ENCODE data around the gene FCN3.

FCN3 gene

DNA sequence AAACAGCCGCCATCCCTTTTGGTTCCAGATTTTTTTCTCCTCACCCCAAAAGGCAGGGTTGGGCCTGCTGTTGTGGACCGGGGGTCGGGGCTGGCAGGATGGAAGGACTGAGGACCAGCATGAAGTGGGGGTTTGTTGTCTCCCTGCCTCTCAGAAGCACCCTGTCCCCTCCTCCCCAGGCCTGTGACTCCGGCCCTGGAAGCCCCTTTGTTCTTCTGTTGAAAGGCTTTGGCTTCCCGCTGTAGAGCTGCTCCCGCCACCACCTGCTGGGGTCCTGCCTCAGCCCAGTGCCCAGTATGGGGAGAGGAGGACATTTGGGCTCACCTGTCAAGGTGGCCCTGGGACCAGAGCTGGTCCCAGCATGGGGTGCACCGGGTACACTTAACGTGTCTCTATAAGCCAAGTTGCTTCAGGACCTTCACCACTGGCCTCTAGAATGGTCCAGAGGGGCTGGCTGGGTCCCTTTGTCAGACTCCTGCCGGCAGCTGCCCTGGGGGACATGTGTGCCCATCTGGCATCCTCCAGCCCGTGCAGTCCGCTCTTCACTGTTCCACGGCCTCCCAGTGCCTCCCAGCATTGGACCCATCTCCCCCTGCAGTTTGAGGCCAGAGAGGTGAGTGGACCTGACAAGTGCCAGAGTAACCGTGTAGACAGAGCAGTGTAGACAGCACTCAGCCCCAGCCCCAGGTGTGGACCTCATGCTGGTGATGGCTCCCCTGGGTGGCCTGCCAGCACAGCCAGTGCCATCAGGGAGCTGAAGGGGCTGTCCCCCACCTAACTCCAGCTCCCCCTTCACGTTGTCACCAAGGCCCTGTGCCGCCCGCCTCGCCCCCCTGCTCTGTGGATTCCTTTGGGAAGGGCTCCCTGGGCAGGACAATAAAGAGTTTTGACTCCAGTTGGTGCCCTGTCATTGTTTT, 38.9 kb downstream of the FCN3 start:
- DNase-seq, result no peak

DNA sequence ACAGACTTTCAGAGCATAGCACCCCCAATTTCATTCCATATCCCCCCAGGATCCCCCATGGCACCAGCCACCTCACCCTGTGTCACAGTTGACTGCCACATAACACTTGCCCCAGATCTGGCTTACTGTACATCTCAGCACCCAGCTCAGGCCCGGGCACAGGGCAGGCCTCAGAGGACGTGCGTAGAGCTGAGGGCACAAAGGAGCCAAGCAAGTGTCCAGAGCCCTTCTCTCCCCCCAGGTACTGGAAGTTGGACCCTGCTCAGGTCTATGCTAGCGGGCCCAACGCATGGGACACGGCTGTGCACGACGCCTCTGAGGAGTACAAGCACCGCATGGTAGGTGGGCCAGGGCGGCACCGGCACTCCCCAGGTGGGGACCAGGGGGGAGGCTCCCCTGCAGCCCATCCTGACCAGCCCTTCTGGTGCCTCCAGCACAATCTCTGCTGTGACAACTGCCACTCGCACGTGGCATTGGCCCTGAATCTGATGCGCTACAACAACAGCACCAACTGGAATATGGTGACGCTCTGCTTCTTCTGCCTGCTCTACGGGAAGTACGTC, 40.8 kb downstream of the FCN3 start:
- DNase-seq, result no peak

DNA sequence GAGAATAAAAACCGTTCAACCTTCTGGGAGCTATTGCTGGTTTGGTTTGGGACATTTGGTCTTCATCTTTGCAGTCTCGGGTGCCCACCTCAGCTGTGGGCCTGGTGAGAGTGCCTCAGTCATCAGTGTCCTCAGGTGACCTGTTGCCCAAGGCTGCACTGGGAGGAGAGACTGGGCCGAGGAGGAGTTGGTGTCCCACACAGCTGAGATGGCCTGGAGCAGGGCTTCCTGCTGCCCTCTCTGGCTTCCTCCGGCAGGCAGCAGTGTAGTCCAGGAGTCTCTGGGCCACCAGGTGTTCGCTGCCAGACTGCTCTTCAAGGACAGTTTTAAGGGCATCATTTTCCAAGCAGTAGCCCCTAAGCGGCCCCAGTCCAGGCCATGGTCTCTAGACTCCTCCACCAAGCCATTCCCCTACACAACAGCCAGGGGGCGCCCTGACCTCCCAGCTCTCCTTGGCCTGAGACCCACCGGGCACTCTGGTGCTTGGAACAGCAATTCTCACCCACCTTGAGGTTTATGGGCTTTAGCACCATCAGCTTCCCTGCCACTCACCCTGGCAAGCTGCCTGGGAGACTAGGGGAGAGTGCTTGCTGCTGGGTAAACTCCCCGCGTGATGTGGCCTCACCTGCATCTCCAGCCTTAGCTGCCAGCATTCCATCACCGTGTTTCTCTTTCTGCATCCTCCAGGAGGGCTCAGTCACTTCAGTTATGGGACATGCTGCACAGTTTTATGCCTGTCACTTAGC, 41.9 kb downstream of the FCN3 start:
- no peak for DNase-seq

DNA sequence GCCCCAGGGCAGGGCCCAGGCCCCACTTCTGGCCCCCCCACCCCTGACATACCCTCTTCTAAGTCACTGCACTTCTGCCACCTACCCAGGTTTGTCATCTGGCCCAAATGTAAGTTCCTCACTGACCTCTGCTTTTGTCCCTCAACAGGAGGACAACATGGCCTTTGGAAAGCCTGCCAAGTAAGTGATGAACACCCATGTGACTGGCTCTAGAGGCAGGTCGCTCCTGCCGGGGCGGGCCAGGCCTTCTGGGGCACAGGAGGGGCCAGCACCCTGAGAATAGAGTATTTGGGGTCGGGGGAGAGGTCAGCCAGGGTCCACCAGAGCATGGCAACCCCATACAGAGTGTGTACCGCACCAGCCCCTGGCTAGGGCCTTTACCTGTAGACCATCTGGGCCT, 42.7 kb downstream of the FCN3 start:
- no peak for DNase-seq

DNA sequence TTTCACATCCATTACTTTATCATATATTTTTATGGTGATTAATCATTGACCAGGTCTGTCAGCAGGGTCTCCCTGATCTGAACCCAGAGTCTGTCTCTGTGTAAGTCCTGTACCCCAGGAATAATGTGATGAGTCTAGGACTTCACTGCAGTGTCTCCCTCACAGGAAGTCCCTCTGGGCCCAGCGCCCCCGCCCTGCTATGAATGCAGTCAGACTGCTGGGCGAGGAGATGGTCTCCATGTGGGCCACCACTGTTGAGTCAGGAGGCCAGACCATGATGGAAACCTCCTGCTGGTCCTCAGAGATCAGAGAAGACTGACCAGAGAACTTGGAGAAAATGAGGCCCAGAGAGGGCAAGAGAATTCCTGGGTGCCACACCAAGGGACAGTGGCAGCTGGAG, 43.2 kb downstream of the FCN3 start:
- DNase-seq, result no peak

DNA sequence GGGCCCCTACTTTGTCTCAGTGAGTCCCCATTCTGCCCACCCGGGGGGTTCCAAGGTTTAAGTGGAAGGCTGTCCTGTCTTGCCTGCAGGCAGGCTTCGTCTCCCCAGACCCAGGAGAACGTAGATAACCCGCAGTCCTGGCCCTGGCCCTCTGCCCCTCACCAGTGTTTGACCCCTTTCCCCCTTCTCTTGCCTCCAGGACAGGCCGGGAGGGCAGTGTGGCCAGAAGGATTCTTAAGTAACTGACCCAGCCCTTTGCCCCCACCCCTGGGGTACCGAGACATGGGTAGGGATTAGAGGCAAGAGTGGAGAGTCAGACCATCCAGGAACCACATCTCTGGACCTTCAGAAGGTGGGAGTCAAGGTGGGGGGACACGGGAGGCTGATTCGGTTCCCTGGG, 43.8 kb downstream of the FCN3 start:
- DNase-seq, result no peak

DNA sequence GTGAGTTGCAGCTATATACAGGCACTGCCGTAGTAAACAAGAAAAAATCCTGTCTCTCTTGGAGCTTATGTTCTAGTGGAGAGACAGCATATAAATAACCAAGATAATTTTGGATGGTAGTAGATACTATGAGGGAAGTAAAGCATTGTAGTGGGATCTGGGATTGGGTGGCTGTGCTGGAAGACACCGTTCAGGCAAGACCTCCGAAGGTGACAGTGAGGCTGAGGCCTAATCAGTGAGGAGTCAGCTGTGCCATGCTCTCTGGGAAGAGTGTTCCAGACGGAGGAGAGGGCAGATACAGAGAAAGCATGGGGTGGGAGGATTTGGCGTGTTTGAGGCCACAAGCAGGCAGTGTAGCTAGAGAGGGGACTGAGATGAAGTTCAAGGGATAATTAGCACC, 46.7 kb downstream of the FCN3 start:
- DNase-seq, result no peak

DNA sequence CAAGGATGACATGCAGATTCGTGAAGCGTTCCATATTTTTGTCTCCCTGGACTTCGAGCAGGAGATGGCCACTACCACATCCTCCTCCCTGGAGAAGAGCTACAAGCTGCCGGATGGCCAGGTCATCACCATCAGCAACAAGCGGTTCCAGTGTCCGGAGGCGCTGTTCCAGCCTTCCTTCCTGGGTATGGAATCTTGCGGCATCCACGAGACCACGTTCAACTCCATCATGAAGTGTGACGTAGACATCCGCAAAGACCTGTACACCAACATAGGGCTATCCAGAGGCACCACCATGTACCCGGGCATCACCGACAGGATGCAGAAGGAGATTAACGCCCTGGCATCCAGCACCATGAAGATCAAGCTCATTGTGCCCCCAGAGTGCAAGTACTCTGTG, 49.3 kb downstream of the FCN3 start:
- no peak for DNase-seq

DNA sequence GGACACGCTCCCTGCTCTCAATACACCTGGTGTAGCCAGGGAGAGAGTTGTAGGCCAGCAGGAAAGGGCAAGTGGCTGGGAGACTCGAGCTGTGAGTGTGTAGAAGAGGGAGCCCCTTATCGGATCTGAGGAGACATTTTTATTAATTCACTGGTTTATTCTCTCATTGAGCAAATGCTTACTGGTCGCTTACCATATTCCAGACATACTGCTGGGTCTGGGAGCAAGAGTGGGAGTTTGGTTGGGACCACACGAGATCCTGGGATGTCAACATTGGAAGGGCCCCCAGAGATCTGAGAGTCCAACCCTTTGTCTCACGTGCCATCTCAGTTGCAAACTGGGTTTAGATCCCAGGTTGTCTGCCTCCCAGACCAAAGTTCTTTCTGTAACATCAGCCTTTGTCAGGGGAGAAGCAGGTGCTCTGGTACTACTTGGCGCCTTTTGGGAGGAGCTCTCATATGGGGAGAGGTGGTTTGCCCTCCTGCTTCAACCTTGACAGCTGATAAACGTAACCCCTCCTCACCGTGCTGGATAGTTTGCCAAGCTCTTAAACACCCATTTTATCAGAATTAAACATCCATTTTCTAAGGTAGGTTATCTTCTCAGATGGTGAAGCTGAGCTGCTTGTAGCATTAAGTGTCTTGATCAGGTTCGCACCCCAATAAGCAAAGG, 51.9 kb downstream of the FCN3 start:
- DNase-seq, result no peak

DNA sequence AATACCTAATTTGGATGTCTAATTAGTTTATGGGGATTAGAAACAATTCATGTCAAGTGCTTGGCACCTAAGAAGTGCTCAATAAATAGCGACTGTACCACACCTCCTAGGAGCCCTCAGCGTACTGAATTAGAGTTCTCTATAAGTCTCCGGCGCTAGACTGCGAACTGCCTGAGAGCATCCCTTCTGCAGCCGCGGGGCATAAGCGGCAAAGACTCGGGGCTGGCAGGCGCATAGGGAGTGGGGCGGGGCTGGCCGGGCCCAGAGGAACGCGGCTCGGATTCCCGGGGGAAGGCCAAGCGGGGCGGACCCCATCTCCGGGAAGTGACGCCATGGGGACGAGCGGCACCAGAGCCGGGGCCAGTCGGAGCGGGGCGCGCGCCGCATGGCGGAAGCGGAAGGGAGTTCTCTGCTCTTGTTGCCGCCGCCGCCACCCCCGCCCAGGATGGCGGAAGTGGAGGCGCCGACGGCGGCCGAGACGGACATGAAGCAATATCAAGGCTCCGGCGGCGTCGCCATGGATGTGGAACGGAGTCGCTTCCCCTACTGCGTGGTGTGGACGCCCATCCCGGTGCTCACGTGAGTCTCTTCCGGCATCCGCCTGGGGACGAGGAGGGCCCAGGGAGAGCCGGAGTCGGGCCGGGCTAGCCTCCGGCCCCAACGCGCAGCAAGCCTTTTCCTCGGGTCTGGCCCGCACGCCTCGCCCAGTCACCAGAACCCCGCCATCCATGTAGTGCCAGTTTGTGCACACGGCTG, 52.6 kb downstream of the FCN3 start, which contains the start of gene TMEM222:
TSS of gene TMEM222 (plus strand) at position 351 of the 756 bp plus-strand sequence. CDS start at position 386, 35 bp downstream.
- peak; percentile 98 for DNase-seq

Data from NCI-H1092 (cell line).